H1 (cell line): ENCODE results near the gene SLPI. TPM values are rescaled to one million over a fixed set of nuclear protein-coding genes. Genes with fewer than 3 reads are reported as not detected.

Experiments used
- CTCF ChIA-PET: fragments of 300-600 bp; sonication (Branson Sonifier 250); formaldehyde crosslinking; loops from one replicate; lab custom pipeline; 2021; ENCODE audit not compliant: partially characterized antibody; lab: Charles Lee
- POLR2A ChIA-PET: fragments of 300-600 bp; sonication (Branson Sonifier 250); formaldehyde crosslinking; loops from one replicate; lab custom pipeline; 2021; ENCODE audit warnings: inconsistent platforms; ENCODE audit not compliant: partially characterized antibody; lab: Charles Lee
- DNase-seq, 2 experiments: peaks; one replicate each; pipeline versions ENCODE4 v3.0.0 to v3.0.0-alpha.2; 2010 to 2022; ENCODE audit warnings: low spot score in 2 of 2, low read depth in 1 of 2, mixed read lengths in 1 of 2
- FAIRE-seq: peaks from 2 replicates; lab custom pipeline; 2011; peaks lifted over from hg19 to GRCh38; lab: Jason Lieb, UNC
- H2AFZ ChIP-seq: 2 replicates; pipeline ENCODE4 v1.8.1; 2012; ENCODE audit warnings: low read length, inconsistent platforms
- H2AK5ac ChIP-seq: 2 replicates; pipeline ENCODE4 v1.6.1; 2013; ENCODE audit warnings: low read depth, low read length
- H2BK120ac ChIP-seq: replicated peaks from 2 replicates; pipeline ENCODE3; 2013; ENCODE audit warnings: low read depth, low read length, inconsistent platforms
- H2BK12ac ChIP-seq: 2 replicates; pipeline ENCODE4 v1.6.1; 2013; ENCODE audit warnings: low read depth, low read length
- H2BK15ac ChIP-seq: 2 replicates; pipeline ENCODE4 v1.6.1; 2013; ENCODE audit warnings: low read length
- H2BK20ac ChIP-seq: 2 replicates; pipeline ENCODE4 v1.6.1; 2013; ENCODE audit warnings: low read length
- H2BK5ac ChIP-seq: 2 replicates; pipeline ENCODE4 v1.6.1; 2013; ENCODE audit warnings: low read depth, low read length
- H3K14ac ChIP-seq: 2 replicates; pipeline ENCODE4 v1.6.1; 2013; ENCODE audit warnings: inconsistent platforms; ENCODE audit not compliant: insufficient read length
- H3K18ac ChIP-seq: 2 replicates; pipeline ENCODE4 v1.6.1; 2013; ENCODE audit warnings: low read length; ENCODE audit errors: extremely low read depth
- H3K23ac ChIP-seq: 2 replicates; pipeline ENCODE4 v1.6.1; 2013; ENCODE audit warnings: inconsistent platforms; ENCODE audit not compliant: insufficient read length
- H3K23me2 ChIP-seq: 2 replicates; pipeline ENCODE4 v1.6.1; 2013; ENCODE audit warnings: low read depth, low read length
- H3K27ac ChIP-seq: 2 replicates; pipeline ENCODE4 v1.6.1; 2011; ENCODE audit warnings: low read depth, low read length, inconsistent platforms
- H3K27me3 ChIP-seq, 4 experiments: replicated peaks in 1 of 4; 1 replicate in 1 of 4; 2 replicates in 3 of 4; pipeline versions ENCODE4 v1.6.1 to v1.8.1; 2011 to 2013; ENCODE audit warnings: low read length in 3 of 4, mild to moderate bottlenecking in 3 of 4, inconsistent platforms in 2 of 4, mixed read lengths in 2 of 4, moderate library complexity in 1 of 4; ENCODE audit not compliant: control insufficient read depth in 3 of 4, insufficient read depth in 3 of 4; ENCODE audit errors: extremely low read depth in 1 of 4
- H3K36me3 ChIP-seq, 4 experiments: 2 replicates each; pipeline versions ENCODE4 v1.6.1 to v1.8.1; 2011 to 2013; ENCODE audit warnings: mild to moderate bottlenecking in 4 of 4, low read length in 3 of 4, moderate library complexity in 2 of 4, control low read depth in 1 of 4, inconsistent platforms in 1 of 4; ENCODE audit not compliant: insufficient read depth in 4 of 4, control insufficient read depth in 2 of 4
- H3K4ac ChIP-seq: replicated peaks from 2 replicates; pipeline ENCODE3; 2013; ENCODE audit warnings: low read length, low read depth, mixed read lengths, inconsistent platforms; ENCODE audit not compliant: insufficient read length
- H3K4me1 ChIP-seq, 4 experiments: replicated peaks in 1 of 4; 1 replicate in 1 of 4; 2 replicates in 3 of 4; pipeline versions ENCODE4 v1.6.1 to v1.8.1; 2011 to 2013; ENCODE audit warnings: low read length in 3 of 4, inconsistent platforms in 2 of 4, mixed read lengths in 1 of 4; ENCODE audit not compliant: insufficient read depth in 4 of 4, control insufficient read depth in 3 of 4
- H3K4me2 ChIP-seq, 2 experiments: 2 replicates each; pipeline versions ENCODE4 v1.6.1 to v1.8.1; 2011 to 2013; ENCODE audit warnings: low read depth in 2 of 2, low read length in 2 of 2, control low read depth in 1 of 2, inconsistent platforms in 1 of 2, mild to moderate bottlenecking in 1 of 2; ENCODE audit not compliant: insufficient read depth in 1 of 2
- H3K4me3 ChIP-seq, 4 experiments: fragments of 200-600, 300-600 bp in 1 of 4; sonication (generic), shearing (Covaris generic), sonication (Bioruptor Twin) in 1 of 4; 2 replicates each; pipeline versions ENCODE4 v1.5.1 to v1.8.1; 2011 to 2016; ENCODE audit warnings: low read length in 4 of 4, low read depth in 3 of 4, control low read depth in 2 of 4, inconsistent platforms in 2 of 4, mild to moderate bottlenecking in 2 of 4, mixed read lengths in 1 of 4, moderate library complexity in 1 of 4; ENCODE audit not compliant: insufficient read depth in 2 of 4; ENCODE audit errors: extremely low read depth in 1 of 4
- H3K56ac ChIP-seq: replicated peaks from 2 replicates; pipeline ENCODE3; 2013; ENCODE audit warnings: low read depth, mild to moderate bottlenecking, mixed read lengths, low read length, inconsistent platforms; ENCODE audit not compliant: insufficient read length
- H3K79me1 ChIP-seq: 2 replicates; pipeline ENCODE4 v1.6.1; 2013; ENCODE audit warnings: low read depth, low read length, control low read depth
- H3K79me2 ChIP-seq, 2 experiments: 2 replicates each; pipeline versions ENCODE4 v1.6.1 to v1.8.1; 2012 to 2013; ENCODE audit warnings: low read length in 2 of 2, mild to moderate bottlenecking in 2 of 2, inconsistent platforms in 1 of 2; ENCODE audit not compliant: insufficient read depth in 2 of 2, control insufficient read depth in 1 of 2
- H3K9ac ChIP-seq, 4 experiments: replicated peaks in 1 of 4; 1 replicate in 1 of 4; 2 replicates in 3 of 4; pipeline versions ENCODE4 v1.6.1 to v1.8.1; 2011 to 2013; ENCODE audit warnings: low read depth in 3 of 4, low read length in 3 of 4, control low read depth in 2 of 4, mild to moderate bottlenecking in 2 of 4, moderate library complexity in 2 of 4, inconsistent platforms in 1 of 4; ENCODE audit errors: extremely low read depth in 1 of 4
- H3K9me3 ChIP-seq, 2 experiments: 2 replicates each; pipeline versions ENCODE4 v1.6.1 to v1.8.1; 2012 to 2013; ENCODE audit warnings: mild to moderate bottlenecking in 2 of 2, moderate library complexity in 2 of 2, control low read depth in 1 of 2, inconsistent platforms in 1 of 2, low read depth in 1 of 2, low read length in 1 of 2, mixed read lengths in 1 of 2; ENCODE audit not compliant: insufficient read depth in 2 of 2
- H4K20me1 ChIP-seq, 2 experiments: replicated peaks in 1 of 2; 2 replicates each; pipeline versions ENCODE3 to v1.8.1; 2011 to 2013; ENCODE audit warnings: inconsistent platforms in 2 of 2, low read length in 2 of 2, mild to moderate bottlenecking in 1 of 2; ENCODE audit not compliant: insufficient read depth in 2 of 2, control insufficient read depth in 1 of 2
- H4K5ac ChIP-seq: 2 replicates; pipeline ENCODE4 v1.6.1; 2013; ENCODE audit warnings: low read length, low read depth, mixed read lengths, inconsistent platforms; ENCODE audit not compliant: insufficient read length
- H4K8ac ChIP-seq: 2 replicates; pipeline ENCODE4 v1.8.0; 2013; ENCODE audit warnings: mild to moderate bottlenecking, moderate library complexity, low read length, inconsistent platforms; ENCODE audit not compliant: insufficient read depth; ENCODE audit errors: extremely low read depth
- H4K91ac ChIP-seq: replicated peaks from 2 replicates; pipeline ENCODE3; 2013; ENCODE audit warnings: low read length, mixed read lengths, inconsistent platforms; ENCODE audit not compliant: insufficient read length
- CHD1 ChIP-seq: IDR thresholded peaks from 2 replicates; pipeline ENCODE4 v1.6.1; 2012; ENCODE audit warnings: low read depth, low read length, improper control_type of control experiment
- E2F6 ChIP-seq: IDR thresholded peaks from 2 replicates; pipeline ENCODE4 v1.6.1; 2012; ENCODE audit warnings: inconsistent platforms
- GABPA ChIP-seq: IDR thresholded peaks from 2 replicates; pipeline ENCODE4 v1.6.1; 2011; ENCODE audit warnings: mild to moderate bottlenecking, low read length, moderate library complexity, borderline replicate concordance; ENCODE audit not compliant: insufficient read depth
- KDM5A ChIP-seq: fragments of 200-600 bp; IDR thresholded peaks from 2 replicates; pipeline ENCODE4 v1.7.1; 2012; ENCODE audit warnings: mild to moderate bottlenecking, low read length, inconsistent platforms, mixed read lengths
- PHF8 ChIP-seq: fragments of 200-600 bp; sonication (generic); conservative IDR thresholded peaks from 2 replicates; pipeline ENCODE4 v1.7.1; 2012; ENCODE audit warnings: low read depth, mild to moderate bottlenecking, inconsistent platforms, low read length, moderate library complexity
- POLR2AphosphoS5 ChIP-seq: IDR thresholded peaks from 2 replicates; pipeline ENCODE4 v1.6.1; 2011; ENCODE audit warnings: low read depth, low read length
- POU5F1 ChIP-seq: IDR thresholded peaks from 2 replicates; pipeline ENCODE4 v1.6.1; 2011; ENCODE audit warnings: low read depth, mild to moderate bottlenecking, low read length, moderate library complexity
- RFX5 ChIP-seq: IDR thresholded peaks from 2 replicates; pipeline ENCODE4 v1.6.1; 2011; ENCODE audit warnings: low read depth, low read length, improper control_type of control experiment, borderline replicate concordance
- SAP30 ChIP-seq: fragments of 300-600 bp; sonication (generic); IDR thresholded peaks from 2 replicates; pipeline ENCODE4 v1.7.1; 2012; ENCODE audit warnings: low read length, moderate library complexity, mild to moderate bottlenecking, inconsistent platforms; ENCODE audit not compliant: insufficient read depth, insufficient replicate concordance
- SIRT6 ChIP-seq: IDR thresholded peaks from one replicate; pipeline ENCODE4 v1.7.1; 2012; ENCODE audit warnings: low read length, inconsistent platforms
- ZNF274 ChIP-seq: IDR thresholded peaks from 2 replicates; pipeline ENCODE4 v1.7.0; 2012; ENCODE audit warnings: low read length, borderline replicate concordance; ENCODE audit errors: extremely low read depth
- WGBS, 2 experiments: shearing (Covaris generic) in 1 of 2; methylation state at CpG; one replicate each; pipeline versions ENCODE4 v1.1.6 to v1.1.7; 2013 to 2015; ENCODE audit warnings: low lambda C conversion rate in 2 of 2, mixed read lengths in 2 of 2, inconsistent platforms in 1 of 2, low coverage in 1 of 2, missing lambda C conversion rate in 1 of 2; ENCODE audit not compliant: insufficient replicate concordance in 2 of 2, insufficient coverage in 1 of 2, insufficient read length in 1 of 2; ENCODE audit errors: extremely low coverage in 1 of 2, missing lambda C conversion rate in 1 of 2; 5-methylcytosine and 5-hydroxymethylcytosine counted together
- polyA plus RNA-seq, 7 experiments: library from polyadenylated mRNA; depleted of rRNA in 3 of 7; stranded (reverse) in 5 of 7; unstranded in 2 of 7; fragments of >200 nt in 5 of 7; fragments of 200-250 nt in 2 of 7; gene quantifications; 1 replicate in 5 of 7; 2 replicates in 1 of 7; 4 replicates in 1 of 7; pipeline versions ENCODE4 v1.2.1 to v1.2.3, GENCODE V29; 2011 to 2013; ENCODE audit warnings: missing spikeins in 2 of 7, mixed read lengths in 2 of 7
- total RNA-seq: library from RNA; stranded (reverse); fragmentation: NEBNext Ultra II Directional; extraction: Animal tissue kit (Norgen Biotek cat#: 25700); gene quantifications from 2 replicates; pipeline ENCODE4 v1.2.1, GENCODE V29; 2021
- TF ChIP-seq, protein P1 (sequence below): IDR thresholded peaks from 2 replicates; pipeline ENCODE4 v1.6.1; 2011; ENCODE audit warnings: low read depth, mild to moderate bottlenecking, low read length; ENCODE audit not compliant: insufficient read depth

SLPI gene
- total and polyA plus RNA-seq, 2 of the 8 experiments (the other 6 are each of a cell fraction or from before 2014, with no cell fraction given), result not detected

DNA sequence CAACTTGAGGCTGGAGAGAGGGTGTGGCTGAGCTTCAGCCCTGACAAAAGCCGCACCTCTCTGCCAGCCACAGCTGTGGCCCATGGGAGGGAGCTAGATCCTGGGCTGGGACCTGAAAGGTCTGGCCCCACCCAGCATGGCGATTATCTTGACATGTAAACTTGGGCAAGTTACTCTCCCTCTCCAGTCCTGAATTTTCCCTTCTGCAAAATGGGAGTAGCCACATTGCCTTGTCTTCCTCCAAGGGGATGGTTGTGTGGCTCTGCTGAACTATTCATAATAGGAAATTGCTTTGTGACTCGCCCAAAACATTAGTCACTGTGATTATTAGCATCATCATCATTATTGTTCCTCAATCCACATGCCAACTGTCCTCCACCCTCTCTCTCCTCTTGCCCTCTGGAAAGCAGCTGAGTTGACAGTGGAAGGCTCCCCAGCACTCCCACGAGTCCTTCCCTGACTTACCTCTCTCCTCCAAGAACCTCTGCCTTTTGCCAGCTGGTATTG, 29.2 kb upstream of the SLPI start:
- Histone ChIP-seq H3K36me3 (no peaks in the 10 kb centered on the region), H3K27ac (no peak overlapping the region), H2BK12ac (no peak overlapping the region), H3K79me1 (no peaks in the 10 kb centered on the region), H4K20me1 (no peaks in the 10 kb centered on the region), H3K9me3 (no peaks in the 10 kb centered on the region), H2AFZ (no peak overlapping the region), H4K8ac (no peak overlapping the region), H2BK15ac (no peak overlapping the region), H3K23me2 (peaks cover 4% of the 10 kb centered on the region; the same call in 1 of the 2 replicates), H2BK20ac (no peak overlapping the region), H3K27me3 (no peaks in the 10 kb centered on the region), H3K4ac (no peak overlapping the region), H4K91ac (no peak overlapping the region), H3K4me3 (no peak overlapping the region), H2BK120ac (no peak overlapping the region), H3K56ac (no peak overlapping the region), H3K4me1 (no peaks in the 10 kb centered on the region), H3K9ac (no peak overlapping the region), H2BK5ac (no peak overlapping the region), H3K18ac (no peak overlapping the region), H3K14ac (no peak overlapping the region), H2AK5ac (no peak overlapping the region), H3K23ac (no peak overlapping the region), H3K4me2 (no peak overlapping the region), H3K79me2 (no peaks in the 10 kb centered on the region), H4K5ac (no peak overlapping the region)
- ChIA-PET POLR2A (no interaction called here), CTCF (interaction anchor here (1.2 to 5.5 kb wide), 4 partner anchors 8 to 189 kb away, joined by 3 to 28 read pairs (median 8); no protein-coding TSS in a partner anchor)
- FAIRE-seq (no peak), DNase-seq (no peak)
- 72% methylated on average over 4 of the region's 4 CpGs; no CpG with 5 or more reads in 1 of the 2 experiments for WGBS, 2 experiments
- no peak for TF ChIP-seq POLR2AphosphoS5
- no peak for TF ChIP-seq E2F6
- no peak for TF ChIP-seq CHD1
- TF ChIP-seq ZNF274, result no peak
- TF ChIP-seq SIRT6, result no peak
- no peak for TF ChIP-seq GABPA
- TF ChIP-seq PHF8, result no peak
- TF ChIP-seq POU5F1, result no peak
- no peak for TF ChIP-seq KDM5A
- no peak for TF ChIP-seq RFX5
- no peak for TF ChIP-seq SAP30
- TF ChIP-seq, protein P1, sequence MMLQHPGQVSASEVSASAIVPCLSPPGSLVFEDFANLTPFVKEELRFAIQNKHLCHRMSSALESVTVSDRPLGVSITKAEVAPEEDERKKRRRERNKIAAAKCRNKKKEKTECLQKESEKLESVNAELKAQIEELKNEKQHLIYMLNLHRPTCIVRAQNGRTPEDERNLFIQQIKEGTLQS, result no peak
